ENCODE results near the gene HNRNPH3. TPM values are rescaled to one million over a fixed set of nuclear protein-coding genes. Genes with fewer than 3 reads are reported as not detected.

HNRNPH3 gene
- total RNA-seq (ENCODE audit: unreplicated experiment) = 124 TPM
- long read RNA-seq, transcript HNRNPH3-201 (10 exons, 2,339 nt) = major isoform, 23 of 106 reads
- long read RNA-seq, transcript HNRNPH3-202 (10 exons, 1,332 nt) = minor isoform, 13 of 106 reads
- long read RNA-seq, partial matches to known transcripts = 2 of 106 reads
- long read RNA-seq, other reads (novel, unspliced or antisense) = 68 of 106 reads

DNA sequence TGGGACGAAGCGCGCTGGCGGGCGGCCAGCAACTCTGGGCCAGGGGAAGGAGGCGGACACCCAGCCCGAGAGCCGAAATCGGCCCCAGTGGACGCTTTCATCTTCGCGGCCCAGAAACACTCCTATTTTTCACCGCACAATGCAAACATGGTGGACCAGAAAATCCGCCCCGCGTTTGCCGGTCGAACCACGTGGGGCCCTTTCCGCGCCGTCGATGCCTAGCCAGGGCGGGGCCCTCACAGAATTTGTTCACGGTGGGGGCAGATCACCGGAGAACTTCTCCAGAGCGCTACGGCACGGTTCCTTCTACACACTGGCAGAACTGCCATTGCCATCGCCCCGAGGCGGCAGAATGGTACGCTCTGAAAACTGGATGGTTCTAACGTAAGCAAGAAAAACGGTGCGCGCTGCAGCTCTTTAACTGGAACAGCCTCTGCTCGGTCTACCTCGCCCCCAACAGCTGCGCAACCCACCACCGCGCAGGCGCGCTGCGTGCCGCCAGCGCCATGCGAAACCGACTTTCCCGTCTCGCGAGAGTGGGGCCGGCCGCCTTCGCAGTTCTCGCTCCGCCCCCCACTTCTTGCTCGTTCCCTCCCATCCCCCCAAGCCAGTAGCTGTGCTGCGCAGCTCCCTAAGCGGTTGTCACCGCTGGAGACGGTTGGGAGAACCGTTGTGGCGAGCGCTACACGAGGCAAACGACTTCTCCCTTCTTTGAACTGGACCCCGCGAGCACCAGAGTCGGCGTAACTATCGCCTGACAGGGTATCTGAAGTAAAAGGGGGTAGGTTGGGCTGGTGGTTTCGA is at the start of gene HNRNPH3:
TSS of gene HNRNPH3 (plus strand) at position 610 of the 804 bp plus-strand sequence. CDS start 5,158 bp downstream, outside the sequence.
- Mint-ChIP-seq H3K36me3 (ENCODE audit: low read depth, unreplicated experiment) (peaks cover 10% of the 10 kb centered on the region), H3K4me3 (ENCODE audit: unreplicated experiment) (peak within 1 kb of the TSS; percentile 99), H3K27ac (ENCODE audit: unreplicated experiment) (peak within 1 kb of the TSS; percentile 100), H3K9me3 (ENCODE audit: unreplicated experiment) (no peaks in the 10 kb centered on the region), H3K4me1 (ENCODE audit: unreplicated experiment) (peaks cover 42% of the 10 kb centered on the region), H3K27me3 (ENCODE audit: unreplicated experiment) (peaks cover 18% of the 10 kb centered on the region)
- TF ChIP-seq, protein P1, sequence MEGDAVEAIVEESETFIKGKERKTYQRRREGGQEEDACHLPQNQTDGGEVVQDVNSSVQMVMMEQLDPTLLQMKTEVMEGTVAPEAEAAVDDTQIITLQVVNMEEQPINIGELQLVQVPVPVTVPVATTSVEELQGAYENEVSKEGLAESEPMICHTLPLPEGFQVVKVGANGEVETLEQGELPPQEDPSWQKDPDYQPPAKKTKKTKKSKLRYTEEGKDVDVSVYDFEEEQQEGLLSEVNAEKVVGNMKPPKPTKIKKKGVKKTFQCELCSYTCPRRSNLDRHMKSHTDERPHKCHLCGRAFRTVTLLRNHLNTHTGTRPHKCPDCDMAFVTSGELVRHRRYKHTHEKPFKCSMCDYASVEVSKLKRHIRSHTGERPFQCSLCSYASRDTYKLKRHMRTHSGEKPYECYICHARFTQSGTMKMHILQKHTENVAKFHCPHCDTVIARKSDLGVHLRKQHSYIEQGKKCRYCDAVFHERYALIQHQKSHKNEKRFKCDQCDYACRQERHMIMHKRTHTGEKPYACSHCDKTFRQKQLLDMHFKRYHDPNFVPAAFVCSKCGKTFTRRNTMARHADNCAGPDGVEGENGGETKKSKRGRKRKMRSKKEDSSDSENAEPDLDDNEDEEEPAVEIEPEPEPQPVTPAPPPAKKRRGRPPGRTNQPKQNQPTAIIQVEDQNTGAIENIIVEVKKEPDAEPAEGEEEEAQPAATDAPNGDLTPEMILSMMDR (IDR thresholded peaks at IDR 0.05; ENCODE audit: unreplicated experiment) = no peak
- DNase-seq (ENCODE audit: low spot score) = peak; percentile 99

GRCh38 chr10:68284062-68285001 is 47.5 kb upstream of the HNRNPH3 start:
- no peak for DNase-seq (ENCODE audit: low spot score)
- peaks cover 4% of the 10 kb centered on the region for H3K36me3 Mint-ChIP-seq (ENCODE audit: low read depth, unreplicated experiment)
- H3K27ac Mint-ChIP-seq (ENCODE audit: unreplicated experiment) = no peak overlapping the region
- no peaks in the 10 kb centered on the region for H3K9me3 Mint-ChIP-seq (ENCODE audit: unreplicated experiment)
- no peak overlapping the region for H3K4me3 Mint-ChIP-seq (ENCODE audit: unreplicated experiment)
- H3K27me3 Mint-ChIP-seq (ENCODE audit: unreplicated experiment) = no peaks in the 10 kb centered on the region
- peaks cover 8% of the 10 kb centered on the region for H3K4me1 Mint-ChIP-seq (ENCODE audit: unreplicated experiment)
- TF ChIP-seq, protein P1 (IDR thresholded peaks at IDR 0.05; ENCODE audit: unreplicated experiment) = no peak

DNA sequence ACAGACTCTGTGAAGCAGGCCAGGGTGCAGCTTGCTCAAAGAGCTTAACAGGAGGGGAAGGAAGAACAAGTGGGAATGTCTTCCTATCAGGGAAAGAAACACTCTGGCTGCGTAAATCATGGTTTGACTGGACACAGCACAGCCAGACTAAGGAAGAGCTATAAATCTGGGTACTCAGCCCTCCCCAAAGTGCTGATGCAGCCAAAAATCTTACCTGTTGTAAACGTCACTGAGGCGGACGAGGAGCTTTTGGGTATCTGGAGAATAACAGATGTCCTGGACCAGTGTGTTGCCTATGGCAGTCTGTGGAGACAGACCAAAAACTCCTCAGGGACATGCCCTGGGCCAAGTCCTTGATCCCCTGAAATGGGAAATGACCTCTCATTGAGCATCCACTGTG is 43.1 kb upstream of the HNRNPH3 start:
- TF ChIP-seq, protein P1 (IDR thresholded peaks at IDR 0.05; ENCODE audit: unreplicated experiment) = no peak
- Mint-ChIP-seq H3K36me3 (ENCODE audit: low read depth, unreplicated experiment) (no peaks in the 10 kb centered on the region), H3K4me1 (ENCODE audit: unreplicated experiment) (peaks cover 8% of the 10 kb centered on the region)

DNA sequence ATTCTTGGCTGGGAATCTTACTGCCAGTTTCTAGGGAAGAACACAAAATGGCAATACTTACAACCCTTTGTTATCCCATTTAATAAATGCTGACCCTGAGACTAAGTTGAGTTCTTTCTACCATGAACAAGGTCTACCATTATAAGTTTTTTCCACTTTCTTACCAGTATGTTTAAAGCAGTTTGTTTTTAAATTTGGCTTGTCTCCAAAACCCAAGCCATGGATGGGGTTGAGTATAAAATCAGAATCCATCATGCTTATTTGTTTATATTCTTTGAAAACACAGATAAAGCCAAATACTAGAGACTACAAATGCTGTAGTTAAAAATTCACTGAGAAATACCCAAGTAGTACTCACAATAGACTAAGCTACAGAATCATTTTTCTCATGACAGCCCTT is 41.1 kb upstream of the HNRNPH3 start:
- Mint-ChIP-seq H3K4me1 (ENCODE audit: unreplicated experiment) (peaks cover 7% of the 10 kb centered on the region), H3K9me3 (ENCODE audit: unreplicated experiment) (no peaks in the 10 kb centered on the region), H3K27ac (ENCODE audit: unreplicated experiment) (no peak overlapping the region), H3K27me3 (ENCODE audit: unreplicated experiment) (peaks cover 2% of the 10 kb centered on the region), H3K36me3 (ENCODE audit: low read depth, unreplicated experiment) (peaks cover 3% of the 10 kb centered on the region), H3K4me3 (ENCODE audit: unreplicated experiment) (no peak overlapping the region)
- no peak for DNase-seq (ENCODE audit: low spot score)
- TF ChIP-seq, protein P1 (IDR thresholded peaks at IDR 0.05; ENCODE audit: unreplicated experiment) = no peak

More for the DNA sequence above, 43.1 kb upstream of the HNRNPH3 start:
- H3K27me3 Mint-ChIP-seq (ENCODE audit: unreplicated experiment) = no peaks in the 10 kb centered on the region
- no peak overlapping the region for H3K27ac Mint-ChIP-seq (ENCODE audit: unreplicated experiment)
- DNase-seq (ENCODE audit: low spot score) = no peak
- H3K4me3 Mint-ChIP-seq (ENCODE audit: unreplicated experiment) = no peak overlapping the region
- H3K9me3 Mint-ChIP-seq (ENCODE audit: unreplicated experiment) = no peaks in the 10 kb centered on the region

Measured in endothelial cell (in vitro differentiated cells).